MM.1S (cell line): ENCODE data around the gene CERS6.

Experiments
- DNase-seq: peaks from one replicate; pipeline ENCODE4 v3.0.0-alpha.2; 2015
- H2AFZ ChIP-seq: fragments of 300-600 bp; sonication (generic); 2 replicates; pipeline ENCODE4 v1.6.0; 2016; ENCODE audit warnings: antibody characterized with exemption, low read length
- H3F3A ChIP-seq: fragments of 300-600 bp; sonication (generic); 2 replicates; pipeline ENCODE4 v1.6.1; 2016; ENCODE audit warnings: mild to moderate bottlenecking, antibody characterized with exemption, low read length, moderate library complexity, mixed read lengths; ENCODE audit not compliant: insufficient read depth
- H3K27ac ChIP-seq: fragments of 300-600 bp; sonication (generic); 2 replicates; pipeline ENCODE4 v1.5.1; 2016; ENCODE audit warnings: mild to moderate bottlenecking, low read length
- H3K27me3 ChIP-seq: fragments of 300-600 bp; sonication (generic); replicated peaks from 2 replicates; pipeline ENCODE4 v1.6.0; 2016; ENCODE audit warnings: low read length; ENCODE audit not compliant: insufficient read depth
- H3K36me3 ChIP-seq: fragments of 300-600 bp; sonication (generic); replicated peaks from 2 replicates; pipeline ENCODE4 v1.6.1; 2016; ENCODE audit warnings: mild to moderate bottlenecking, low read length, mixed read lengths; ENCODE audit not compliant: insufficient read depth
- H3K4me1 ChIP-seq: fragments of 300-600 bp; sonication (generic); 2 replicates; pipeline ENCODE4 v1.6.1; 2016; ENCODE audit warnings: low read length, mixed read lengths
- H3K4me2 ChIP-seq: fragments of 300-600 bp; sonication (generic); 2 replicates; pipeline ENCODE4 v1.6.0; 2016; ENCODE audit warnings: low read depth, low read length
- H3K4me3 ChIP-seq: fragments of 300-600 bp; sonication (generic); 2 replicates; pipeline ENCODE4 v1.5.1; 2016; ENCODE audit warnings: low read length, mixed read lengths
- H3K79me2 ChIP-seq: fragments of 300-600 bp; sonication (generic); 2 replicates; pipeline ENCODE4 v1.6.1; 2016; ENCODE audit warnings: mixed run types, low read length, mixed read lengths
- H3K9ac ChIP-seq: fragments of 300-600 bp; sonication (generic); 2 replicates; pipeline ENCODE4 v1.6.1; 2016; ENCODE audit warnings: low read length, mixed read lengths
- H3K9me2 ChIP-seq: fragments of 300-600 bp; sonication (generic); replicated peaks from 2 replicates; pipeline ENCODE4 v1.6.1; 2016; ENCODE audit warnings: mild to moderate bottlenecking, low read length, mixed read lengths; ENCODE audit not compliant: insufficient read depth
- H3K9me3 ChIP-seq: fragments of 300-600 bp; sonication (generic); replicated peaks from 2 replicates; pipeline ENCODE4 v1.6.1; 2016; ENCODE audit warnings: mild to moderate bottlenecking, low read length, mixed read lengths; ENCODE audit not compliant: insufficient read depth
- H4K20me1 ChIP-seq: fragments of 300-600 bp; sonication (generic); 2 replicates; pipeline ENCODE4 v1.6.1; 2016; ENCODE audit warnings: mild to moderate bottlenecking, low read length, moderate library complexity, mixed read lengths; ENCODE audit not compliant: insufficient read depth
- CTCF ChIP-seq: fragments of 300-600 bp; sonication (generic); IDR thresholded peaks from 2 replicates; pipeline ENCODE4 v1.5.1; 2016; ENCODE audit warnings: antibody characterized with exemption, low read length, mixed read lengths
- EZH2 ChIP-seq: fragments of 300-600 bp; sonication (generic); optimal IDR thresholded peaks from 2 replicates; pipeline ENCODE3; 2017; ENCODE audit warnings: low read depth, mild to moderate bottlenecking, antibody characterized with exemption, low read length, mixed read lengths
- EZH2phosphoT487 ChIP-seq: fragments of 300-600 bp; sonication (generic); IDR thresholded peaks from 2 replicates; pipeline ENCODE4 v1.6.1; 2018; ENCODE audit warnings: antibody characterized with exemption, low read length

The CERS6 gene

GRCh38 chr2:168660870-168661862, 205.1 kb downstream of the CERS6 start:
- H2AFZ ChIP-seq, result no peak overlapping the region
- no peaks in the 10 kb centered on the region for H3K79me2 ChIP-seq
- no peaks in the 10 kb centered on the region for H3F3A ChIP-seq
- H3K4me3 ChIP-seq, result no peak overlapping the region
- H3K4me2 ChIP-seq, result no peak overlapping the region
- no peaks in the 10 kb centered on the region for H3K9me3 ChIP-seq
- no peaks in the 10 kb centered on the region for H3K4me1 ChIP-seq
- H4K20me1 ChIP-seq, result no peaks in the 10 kb centered on the region
- no peaks in the 10 kb centered on the region for H3K27me3 ChIP-seq
- no peak overlapping the region for H3K27ac ChIP-seq
- TF ChIP-seq CTCF (no peak), EZH2phosphoT487 (no peak), EZH2 (no peak)
- no peak for DNase-seq
- no peak overlapping the region for H3K9ac ChIP-seq
- no peaks in the 10 kb centered on the region for H3K9me2 ChIP-seq
- no peaks in the 10 kb centered on the region for H3K36me3 ChIP-seq

DNA sequence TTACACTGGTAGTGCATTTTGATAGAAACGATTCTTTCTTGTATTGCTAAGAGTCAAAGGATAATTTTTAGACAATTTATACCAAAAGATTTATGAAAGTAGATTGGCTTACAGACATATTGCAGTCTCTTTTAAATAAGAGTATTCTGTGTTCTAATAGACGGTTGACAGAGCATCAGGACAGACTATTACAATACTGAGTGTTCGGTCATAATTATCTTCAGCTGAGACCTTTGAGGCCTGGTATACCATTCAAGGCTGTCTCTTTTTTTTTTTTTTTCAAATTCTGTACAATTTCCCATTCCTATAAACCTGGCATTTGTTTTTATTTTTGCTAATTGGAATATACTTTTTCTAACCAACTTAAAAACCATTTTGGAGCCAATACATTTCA, 205.8 kb downstream of the CERS6 start:
- TF ChIP-seq EZH2, result no peak
- no peak for TF ChIP-seq EZH2phosphoT487
- TF ChIP-seq CTCF, result no peak
- H3K36me3 ChIP-seq, result no peaks in the 10 kb centered on the region
- DNase-seq, result no peak
- H3F3A ChIP-seq, result no peaks in the 10 kb centered on the region
- no peak overlapping the region for H3K9ac ChIP-seq
- H3K79me2 ChIP-seq, result no peaks in the 10 kb centered on the region
- no peaks in the 10 kb centered on the region for H3K9me2 ChIP-seq
- no peaks in the 10 kb centered on the region for H3K4me1 ChIP-seq
- no peaks in the 10 kb centered on the region for H3K9me3 ChIP-seq
- H3K27ac ChIP-seq, result no peak overlapping the region
- no peak overlapping the region for H2AFZ ChIP-seq
- H3K27me3 ChIP-seq, result no peaks in the 10 kb centered on the region
- no peak overlapping the region for H3K4me2 ChIP-seq
- H4K20me1 ChIP-seq, result no peaks in the 10 kb centered on the region
- H3K4me3 ChIP-seq, result no peak overlapping the region

DNA sequence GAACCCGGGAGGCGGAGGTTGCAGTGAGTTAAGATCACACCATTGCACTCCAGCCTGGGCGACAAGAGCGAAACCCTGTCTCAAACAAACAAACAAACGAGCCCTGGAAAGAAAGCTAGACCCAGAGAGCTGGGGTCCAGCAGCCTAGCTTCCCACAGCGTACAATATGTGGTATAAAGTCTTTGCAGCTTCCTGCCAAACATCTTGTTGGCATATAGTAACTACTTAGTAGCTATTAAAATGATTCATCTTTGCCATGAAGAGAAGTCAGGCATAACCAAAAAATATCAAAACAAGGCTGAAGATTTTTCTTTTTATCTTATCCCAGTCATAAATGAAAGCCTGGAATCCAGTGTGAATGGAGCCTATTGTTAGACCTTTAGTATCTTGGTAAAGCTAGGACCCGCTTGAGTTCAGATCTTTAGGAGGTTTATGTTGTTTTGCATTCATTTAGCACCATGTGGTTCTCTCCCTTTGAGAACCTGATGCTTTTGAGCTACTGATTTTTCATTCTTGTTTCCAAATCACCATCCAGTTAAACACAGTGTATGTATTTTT, 206.7 kb downstream of the CERS6 start:
- no peak for DNase-seq
- Histone ChIP-seq H3K4me2 (no peak overlapping the region), H3K4me1 (no peaks in the 10 kb centered on the region), H3K9me3 (no peaks in the 10 kb centered on the region), H3K27me3 (no peaks in the 10 kb centered on the region), H3K27ac (no peak overlapping the region), H3F3A (no peaks in the 10 kb centered on the region), H3K79me2 (no peaks in the 10 kb centered on the region), H3K36me3 (no peaks in the 10 kb centered on the region), H3K9ac (no peak overlapping the region), H4K20me1 (no peaks in the 10 kb centered on the region), H2AFZ (no peak overlapping the region), H3K9me2 (no peaks in the 10 kb centered on the region), H3K4me3 (no peak overlapping the region)
- TF ChIP-seq CTCF (no peak), EZH2phosphoT487 (no peak), EZH2 (no peak)
